K562 (cell line): Measurements from ENCODE around the gene MAN2B1. TPM values are rescaled to one million over a fixed set of nuclear protein-coding genes. Genes with fewer than 3 reads are reported as not detected.

ENCODE experiments used
- ATAC-seq: fragments of 200-7000 bp; cut with Tn5 transposase; 3 replicates; pipeline ENCODE4 v1.9.1; 2020; ENCODE audit warnings: moderate library complexity
- BruUV-seq: library from RNA; stranded (reverse); fragments of 400-500 nt; replicated peaks from 2 replicates; lab custom pipeline; 2021; lab: Mats Ljungman, UMichigan
- CTCF ChIA-PET: fragments of 300-600 bp; formaldehyde crosslinking; extraction: SDS; loops from one replicate; lab custom pipeline; 2021; ENCODE audit warnings: low intra/inter-chr PET ratio; lab: Yijun Ruan, JAX
- POLR2A ChIA-PET: fragments of 300-600, 350-650 bp; sonication (Branson Sonifier 250); formaldehyde crosslinking; extraction: SDS; loops from one replicate; lab custom pipeline; 2021; ENCODE audit warnings: antibody characterized with exemption, inconsistent platforms; lab: Yijun Ruan, JAX
- DNase-seq, 4 experiments: peaks; one replicate each; pipeline versions ENCODE4 v3.0.0 to v3.0.0-alpha.2; 2011 to 2018; ENCODE audit warnings: low spot score in 3 of 4, mixed read lengths in 3 of 4; ENCODE audit errors: extremely low read depth in 1 of 4
- FAIRE-seq: peaks from 2 replicates; lab custom pipeline; 2011; peaks lifted over from hg19 to GRCh38; lab: Jason Lieb, UNC
- H2AFZ ChIP-seq: 2 replicates; pipeline ENCODE4 v1.6.0; 2011; ENCODE audit warnings: low read depth, low read length, control low read depth, inconsistent platforms
- H3K27ac ChIP-seq: fragments of 200-600 bp; 3 replicates; pipeline ENCODE4 v1.8.0; 2011; ENCODE audit warnings: low read depth, mild to moderate bottlenecking, control low read depth, inconsistent platforms, low read length, moderate library complexity, mixed read lengths; ENCODE audit errors: extremely low read depth
- H3K27me3 ChIP-seq, 2 experiments: fragments of 300-600 bp in 1 of 2; 2 replicates in 1 of 2; 3 replicates in 1 of 2; pipeline versions ENCODE4 v1.6.0 to v1.8.0; 2011; ENCODE audit warnings: inconsistent platforms in 2 of 2, low read length in 2 of 2, mild to moderate bottlenecking in 1 of 2, mixed read lengths in 1 of 2, moderate library complexity in 1 of 2; ENCODE audit not compliant: control insufficient read depth in 2 of 2, insufficient read depth in 2 of 2
- H3K36me3 ChIP-seq: fragments of 300-600 bp; 3 replicates; pipeline ENCODE4 v1.8.0; 2011; ENCODE audit warnings: mild to moderate bottlenecking, low read length, inconsistent platforms; ENCODE audit not compliant: control insufficient read depth, insufficient read depth
- H3K4me1 ChIP-seq, 2 experiments: fragments of 200-600 bp in 1 of 2; replicated peaks in 1 of 2; 2 replicates in 1 of 2; 3 replicates in 1 of 2; pipeline versions ENCODE4 v1.5.1 to v1.8.0; 2011; ENCODE audit warnings: inconsistent platforms in 2 of 2, low read length in 2 of 2, mild to moderate bottlenecking in 1 of 2, mixed read lengths in 1 of 2, moderate library complexity in 1 of 2; ENCODE audit not compliant: control insufficient read depth in 2 of 2, insufficient read depth in 2 of 2
- H3K4me2 ChIP-seq: 2 replicates; pipeline ENCODE4 v1.6.1; 2011; ENCODE audit warnings: low read length, control low read depth, inconsistent platforms, mixed read lengths; ENCODE audit not compliant: insufficient read depth
- H3K4me3 ChIP-seq: fragments of 200-600 bp; sonication (generic), shearing (Covaris generic); 2 replicates; pipeline ENCODE4 v1.5.1; 2016; ENCODE audit warnings: control low read depth, inconsistent platforms
- H3K79me2 ChIP-seq: fragments of 200-600 bp; 3 replicates; pipeline ENCODE4 v1.8.0; 2011; ENCODE audit warnings: low read length, inconsistent platforms; ENCODE audit not compliant: control insufficient read depth, insufficient read depth
- H3K9ac ChIP-seq, 2 experiments: 2 replicates each; pipeline versions ENCODE4 v1.6.0 to v1.6.1; 2011; ENCODE audit warnings: low read depth in 2 of 2, low read length in 2 of 2, control low read depth in 1 of 2, inconsistent platforms in 1 of 2, mild to moderate bottlenecking in 1 of 2, mixed read lengths in 1 of 2; ENCODE audit not compliant: insufficient read depth in 1 of 2
- H3K9me1 ChIP-seq: one replicate; pipeline ENCODE4 v1.6.0; 2011; ENCODE audit warnings: inconsistent platforms, mild to moderate bottlenecking, low read length, moderate library complexity; ENCODE audit not compliant: control insufficient read depth, insufficient read depth
- H3K9me3 ChIP-seq: replicated peaks from 2 replicates; pipeline ENCODE4 v1.5.1; 2011; ENCODE audit warnings: low read depth, low read length, inconsistent platforms; ENCODE audit not compliant: control insufficient read depth, insufficient read depth
- H4K20me1 ChIP-seq: replicated peaks from 2 replicates; pipeline ENCODE4 v1.6.1; 2011; ENCODE audit warnings: low read length, inconsistent platforms, mixed read lengths; ENCODE audit not compliant: control insufficient read depth, insufficient read depth
- ARID1B ChIP-seq: fragments of 450-650 bp; IDR thresholded peaks from 2 replicates; pipeline ENCODE4 v1.6.1; 2016; ENCODE audit warnings: antibody characterized with exemption, mild to moderate bottlenecking, inconsistent platforms
- ARNT ChIP-seq, 2 experiments: fragments of 450-650 bp; IDR thresholded peaks; 2 replicates each; pipeline ENCODE4 v1.6.1; 2016; ENCODE audit warnings: mild to moderate bottlenecking in 1 of 2
- CBX5 ChIP-seq: IDR thresholded peaks from 2 replicates; pipeline ENCODE4 v1.6.1; 2014; ENCODE audit warnings: low read depth, borderline replicate concordance
- DMBX1 ChIP-seq: fragments of 250-450 bp; sonication (Bioruptor Pico); IDR thresholded peaks from 2 replicates; pipeline ENCODE4 v1.8.0; 2022; ENCODE audit warnings: inconsistent platforms, mild to moderate bottlenecking, moderate library complexity, borderline replicate concordance
- ELK1 ChIP-seq: sonication (generic); formaldehyde crosslinking; IDR thresholded peaks from 2 replicates; pipeline ENCODE4 v1.8.1; 2022; ENCODE audit warnings: missing genetic modification reagents
- EP400 ChIP-seq: fragments of 450-650 bp; IDR thresholded peaks from 2 replicates; pipeline ENCODE4 v1.6.1; 2017; ENCODE audit warnings: antibody characterized with exemption, mild to moderate bottlenecking, moderate library complexity
- RNF2 ChIP-seq: sonication (generic); IDR thresholded peaks from 2 replicates; pipeline ENCODE4 v1.6.1; 2016
- ZNF184 ChIP-seq: sonication (generic); formaldehyde crosslinking; IDR thresholded peaks from 2 replicates; pipeline ENCODE4 v1.5.0; 2020; ENCODE audit warnings: missing genetic modification reagents
- ZNF395 ChIP-seq: fragments of 200-800 bp; sonication (Bioruptor generic); IDR thresholded peaks from 2 replicates; pipeline ENCODE4 v1.6.1; 2017; ENCODE audit warnings: missing genetic modification characterization, missing compliant biosample characterization
- ZNF561 ChIP-seq: fragments of 450-650 bp; formaldehyde crosslinking; conservative IDR thresholded peaks from 2 replicates; pipeline ENCODE4 v1.4.0; 2020; ENCODE audit warnings: mild to moderate bottlenecking, moderate library complexity
- WGBS: fragments of 100-300 bp; shearing (Covaris generic); methylation state at CpG from one replicate; pipeline ENCODE4 v1.1.6; 2016; ENCODE audit warnings: low coverage, mixed read lengths; ENCODE audit not compliant: insufficient coverage; ENCODE audit errors: missing lambda C conversion rate; 5-methylcytosine and 5-hydroxymethylcytosine counted together
- in situ Hi-C: fragments of 300-500 bp; cut with MboI; formaldehyde crosslinking; loops from 4 replicates; pipeline ENCODE4 v1.15.0; 2018; ENCODE audit warnings: inconsistent platforms, mixed read lengths
- intact Hi-C: fragments of 100-400 bp; cut with micrococcal nuclease; formaldehyde crosslinking; loops from 2 replicates; pipeline ENCODE4 v1.14.2; 2022
- polyA plus RNA-seq, 8 experiments: library from polyadenylated mRNA; depleted of rRNA in 4 of 8; stranded (reverse) in 5 of 8; unstranded in 3 of 8; fragments of >200 nt; fragmentation: Nextera tagmentation in 2 of 8; fragmentation: Illumina TruSeq in 1 of 8; extraction: Ambion mirVana in 2 of 8; extraction: Trizol in 1 of 8; gene quantifications; 2 replicates each; pipeline versions ENCODE4 v1.2.1 to v1.2.3, GENCODE V29; 2011 to 2014; ENCODE audit warnings: inconsistent platforms in 1 of 8, missing spikeins in 1 of 8
- total RNA-seq, 7 experiments: library from RNA; depleted of rRNA in 6 of 7; stranded (reverse); fragments of >200 nt in 6 of 7; fragmentation: Illumina TruSeq in 2 of 7; extraction: Trizol in 2 of 7; gene quantifications; 2 replicates each; pipeline versions ENCODE4 v1.2.1 to v1.2.3, GENCODE V29; 2011 to 2021; ENCODE audit warnings: low replicate concordance in 1 of 7
- TF ChIP-seq, protein P1 (sequence below): fragments of 250-450 bp; sonication (Bioruptor Pico); IDR thresholded peaks from 2 replicates; pipeline ENCODE4 v1.8.0; 2022; ENCODE audit warnings: inconsistent platforms
- TF ChIP-seq, protein P2 (sequence below): IDR thresholded peaks from 2 replicates; pipeline ENCODE4 v1.6.1; 2014; ENCODE audit warnings: antibody characterized with exemption
- TF ChIP-seq, protein P3 (sequence below), 2 experiments: fragments of 450-650 bp; conservative IDR thresholded peaks; 2 replicates each; pipeline ENCODE4 v1.6.1; 2017; ENCODE audit warnings: mild to moderate bottlenecking in 2 of 2, moderate library complexity in 2 of 2

MAN2B1 gene
- total and polyA plus RNA-seq, 9 of the 15 experiments (the other 6 are each of a cell fraction or from before 2014, with no cell fraction given) = 0.59 to 33.8 (median 11.4) TPM

DNA sequence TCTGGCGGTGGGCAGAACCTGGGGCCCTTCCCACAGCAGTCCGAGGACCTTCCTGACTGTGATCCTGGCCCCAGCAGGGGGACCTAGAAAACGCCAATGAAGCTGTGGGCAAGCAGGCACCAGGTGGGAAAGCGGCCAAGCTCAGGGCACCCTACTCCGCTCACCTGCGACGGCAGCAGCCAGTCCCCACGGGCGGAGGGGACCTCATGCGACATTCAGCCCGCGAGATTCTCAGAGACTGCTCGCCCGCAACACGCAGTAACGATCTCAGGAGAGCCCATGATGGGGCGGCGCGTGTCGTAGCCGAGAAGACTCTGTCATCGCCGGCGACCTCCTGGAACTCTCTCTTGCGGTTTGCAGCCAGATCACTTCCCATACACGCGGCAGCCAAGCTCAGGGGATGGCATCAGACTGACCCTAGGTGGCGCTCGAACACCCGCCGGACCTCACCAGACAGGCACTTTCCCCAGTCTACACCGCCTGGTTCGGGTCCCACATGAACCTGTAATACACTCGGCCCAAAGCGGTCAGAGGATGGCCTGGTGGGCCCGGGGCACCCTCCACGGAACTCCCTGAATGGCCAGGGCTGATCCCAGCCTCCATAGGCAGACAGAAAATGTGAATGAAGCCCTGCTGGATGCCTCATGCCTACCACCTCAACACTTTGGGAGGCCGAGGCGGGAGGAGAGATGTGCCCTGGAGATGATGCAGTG lies 26.5 kb downstream of the MAN2B1 start:
- CTCF ChIA-PET = no interaction called here
- H3K4me3 ChIP-seq = no peak overlapping the region
- no peaks in the 10 kb centered on the region for H3K27me3 ChIP-seq
- POLR2A ChIA-PET = interaction anchor here (0.7 to 1.3 kb wide), 5 partner anchors 9 to 1826 kb away, joined by 3 to 4 read pairs (median 3); a partner anchor contains a TSS
- intact Hi-C loops = loop anchor here (1.0 kb wide), 1 partner anchor 32 kb away; no protein-coding TSS in a partner anchor
- H3K4me1 ChIP-seq = peaks cover 2 to 13% of the 10 kb centered on the region in 2 experiments; a peak in 2 of 5 replicates
- no peaks in the 10 kb centered on the region for H3K36me3 ChIP-seq
- peak overlapping the region; percentile 16 to 83; a peak in 3 of 4 replicates for H3K9ac ChIP-seq
- no TSS peak for BruUV-seq
- H3K4me2 ChIP-seq = peak overlapping the region; percentile 60
- H4K20me1 ChIP-seq = no peaks in the 10 kb centered on the region
- H3K27ac ChIP-seq = no peak overlapping the region
- H3K9me3 ChIP-seq = 0 out of 2 replicates have a peak, but pooled peaks cover 6% of the 10 kb centered on the region
- ATAC-seq (peak; percentile 99), DNase-seq (peak; percentile 78 to 87 (median 84)), FAIRE-seq (peak; percentile 89)
- H3K79me2 ChIP-seq = no peaks in the 10 kb centered on the region
- H2AFZ ChIP-seq = peak overlapping the region; percentile 96
- WGBS = 33% methylated on average over 33 of the region's 39 CpGs
- in situ Hi-C loops = no loop called here
- H3K9me1 ChIP-seq = no peaks in the 10 kb centered on the region
- TF ChIP-seq ZNF395 (CRISPR knock-in tag) = no peak
- TF ChIP-seq ZNF561 (CRISPR knock-in tag) = no peak
- no peak for TF ChIP-seq ARNT (IDR thresholded peaks at IDR 0.05)
- TF ChIP-seq ZNF184 (CRISPR knock-in tag) = no peak
- TF ChIP-seq, protein P1, sequence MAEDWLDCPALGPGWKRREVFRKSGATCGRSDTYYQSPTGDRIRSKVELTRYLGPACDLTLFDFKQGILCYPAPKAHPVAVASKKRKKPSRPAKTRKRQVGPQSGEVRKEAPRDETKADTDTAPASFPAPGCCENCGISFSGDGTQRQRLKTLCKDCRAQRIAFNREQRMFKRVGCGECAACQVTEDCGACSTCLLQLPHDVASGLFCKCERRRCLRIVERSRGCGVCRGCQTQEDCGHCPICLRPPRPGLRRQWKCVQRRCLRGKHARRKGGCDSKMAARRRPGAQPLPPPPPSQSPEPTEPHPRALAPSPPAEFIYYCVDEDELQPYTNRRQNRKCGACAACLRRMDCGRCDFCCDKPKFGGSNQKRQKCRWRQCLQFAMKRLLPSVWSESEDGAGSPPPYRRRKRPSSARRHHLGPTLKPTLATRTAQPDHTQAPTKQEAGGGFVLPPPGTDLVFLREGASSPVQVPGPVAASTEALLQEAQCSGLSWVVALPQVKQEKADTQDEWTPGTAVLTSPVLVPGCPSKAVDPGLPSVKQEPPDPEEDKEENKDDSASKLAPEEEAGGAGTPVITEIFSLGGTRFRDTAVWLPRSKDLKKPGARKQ (CRISPR knock-in tag) = 0 out of 2 replicates have a peak, but pooled peaks have one; percentile 15
- peak; percentile 26; the same call in 1 of the 2 replicates for TF ChIP-seq ARID1B
- TF ChIP-seq, protein P2, sequence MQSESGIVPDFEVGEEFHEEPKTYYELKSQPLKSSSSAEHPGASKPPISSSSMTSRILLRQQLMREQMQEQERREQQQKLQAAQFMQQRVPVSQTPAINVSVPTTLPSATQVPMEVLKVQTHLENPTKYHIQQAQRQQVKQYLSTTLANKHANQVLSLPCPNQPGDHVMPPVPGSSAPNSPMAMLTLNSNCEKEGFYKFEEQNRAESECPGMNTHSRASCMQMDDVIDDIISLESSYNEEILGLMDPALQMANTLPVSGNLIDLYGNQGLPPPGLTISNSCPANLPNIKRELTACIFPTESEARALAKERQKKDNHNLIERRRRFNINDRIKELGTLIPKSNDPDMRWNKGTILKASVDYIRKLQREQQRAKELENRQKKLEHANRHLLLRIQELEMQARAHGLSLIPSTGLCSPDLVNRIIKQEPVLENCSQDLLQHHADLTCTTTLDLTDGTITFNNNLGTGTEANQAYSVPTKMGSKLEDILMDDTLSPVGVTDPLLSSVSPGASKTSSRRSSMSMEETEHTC = 0 out of 2 replicates have a peak, but pooled peaks have one; percentile 14
- no peak for TF ChIP-seq ELK1 (CRISPR knock-in tag)
- TF ChIP-seq DMBX1 (CRISPR knock-in tag) = no peak
- peak; percentile 56; the same call in 1 of the 2 replicates for TF ChIP-seq EP400
- TF ChIP-seq CBX5 = peak; percentile 61; the same call in 1 of the 2 replicates
- TF ChIP-seq, protein P3, sequence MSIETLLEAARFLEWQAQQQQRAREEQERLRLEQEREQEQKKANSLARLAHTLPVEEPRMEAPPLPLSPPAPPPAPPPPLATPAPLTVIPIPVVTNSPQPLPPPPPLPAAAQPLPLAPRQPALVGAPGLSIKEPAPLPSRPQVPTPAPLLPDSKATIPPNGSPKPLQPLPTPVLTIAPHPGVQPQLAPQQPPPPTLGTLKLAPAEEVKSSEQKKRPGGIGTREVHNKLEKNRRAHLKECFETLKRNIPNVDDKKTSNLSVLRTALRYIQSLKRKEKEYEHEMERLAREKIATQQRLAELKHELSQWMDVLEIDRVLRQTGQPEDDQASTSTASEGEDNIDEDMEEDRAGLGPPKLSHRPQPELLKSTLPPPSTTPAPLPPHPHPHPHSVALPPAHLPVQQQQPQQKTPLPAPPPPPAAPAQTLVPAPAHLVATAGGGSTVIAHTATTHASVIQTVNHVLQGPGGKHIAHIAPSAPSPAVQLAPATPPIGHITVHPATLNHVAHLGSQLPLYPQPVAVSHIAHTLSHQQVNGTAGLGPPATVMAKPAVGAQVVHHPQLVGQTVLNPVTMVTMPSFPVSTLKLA (conservative IDR thresholded peaks at IDR 0.05) = peak in 1 of 2 experiments; percentile 51; a peak in 2 of 4 replicates
- 0 out of 2 replicates have a peak, but pooled peaks have one; percentile 24 for TF ChIP-seq RNF2
